ENCODE data around the gene B3GALT6. TPM values are rescaled to one million over a fixed set of nuclear protein-coding genes. Genes with fewer than 3 reads are reported as not detected.
"Not testable (repeated sequence)": the region's sequence is repeated elsewhere in the genome, so short reads cannot be mapped to it uniquely, and the experiment has no call there.

Gene B3GALT6
- total RNA-seq, 4 donors from 2014 or later = 1.8 to 23.5 (median 17.6) TPM

GRCh38 chr1:1246577-1247340 is 14.7 kb downstream of the B3GALT6 start, which contains the start of gene C1QTNF12:
Gene C1QTNF12, minus strand, starts transcription at chr1:1246722. Its CDS starts 32 bp downstream, at chr1:1246690.
- intact Hi-C loops (cut with DNase I; ENCODE audit: low total_unique reads) = no loop called here
- TF ChIP-seq POLR2A (IDR thresholded peaks at IDR 0.05) = no peak
- TF ChIP-seq, protein P1, sequence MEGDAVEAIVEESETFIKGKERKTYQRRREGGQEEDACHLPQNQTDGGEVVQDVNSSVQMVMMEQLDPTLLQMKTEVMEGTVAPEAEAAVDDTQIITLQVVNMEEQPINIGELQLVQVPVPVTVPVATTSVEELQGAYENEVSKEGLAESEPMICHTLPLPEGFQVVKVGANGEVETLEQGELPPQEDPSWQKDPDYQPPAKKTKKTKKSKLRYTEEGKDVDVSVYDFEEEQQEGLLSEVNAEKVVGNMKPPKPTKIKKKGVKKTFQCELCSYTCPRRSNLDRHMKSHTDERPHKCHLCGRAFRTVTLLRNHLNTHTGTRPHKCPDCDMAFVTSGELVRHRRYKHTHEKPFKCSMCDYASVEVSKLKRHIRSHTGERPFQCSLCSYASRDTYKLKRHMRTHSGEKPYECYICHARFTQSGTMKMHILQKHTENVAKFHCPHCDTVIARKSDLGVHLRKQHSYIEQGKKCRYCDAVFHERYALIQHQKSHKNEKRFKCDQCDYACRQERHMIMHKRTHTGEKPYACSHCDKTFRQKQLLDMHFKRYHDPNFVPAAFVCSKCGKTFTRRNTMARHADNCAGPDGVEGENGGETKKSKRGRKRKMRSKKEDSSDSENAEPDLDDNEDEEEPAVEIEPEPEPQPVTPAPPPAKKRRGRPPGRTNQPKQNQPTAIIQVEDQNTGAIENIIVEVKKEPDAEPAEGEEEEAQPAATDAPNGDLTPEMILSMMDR (IDR thresholded peaks at IDR 0.05) = no peak
- no peak within 1 kb of the TSS for H3K4me3 ChIP-seq
- no peaks in the 10 kb centered on the region for H3K9me3 ChIP-seq
- H3K4me1 ChIP-seq = peaks cover 0 to 9% of the 10 kb centered on the region in 2 donors
- no peaks in the 10 kb centered on the region for H3K36me3 ChIP-seq
- no peak within 1 kb of the TSS for H3K27ac ChIP-seq
- DNase-seq = no peak
- peaks cover 0 to 8% of the 10 kb centered on the region in 2 donors for H3K27me3 ChIP-seq

- Histone ChIP-seq H3K4me3 (no peak overlapping the region), H3K27ac (no peak overlapping the region), H3K9me3 (no peaks in the 10 kb centered on the region), H3K4me1 (peaks cover 0 to 9% of the 10 kb centered on the region in 2 donors), H3K36me3 (no peaks in the 10 kb centered on the region), H3K27me3 (peaks cover 0 to 8% of the 10 kb centered on the region in 2 donors)
- no peak for DNase-seq
- TF ChIP-seq, protein P1 (IDR thresholded peaks at IDR 0.05) = no peak
- TF ChIP-seq POLR2A (IDR thresholded peaks at IDR 0.05) = no peak
- intact Hi-C loops (cut with DNase I; ENCODE audit: low total_unique reads) = no loop called here
Observed at GRCh38 chr1:1247341-1247913, 15.4 kb downstream of the B3GALT6 start.

DNA sequence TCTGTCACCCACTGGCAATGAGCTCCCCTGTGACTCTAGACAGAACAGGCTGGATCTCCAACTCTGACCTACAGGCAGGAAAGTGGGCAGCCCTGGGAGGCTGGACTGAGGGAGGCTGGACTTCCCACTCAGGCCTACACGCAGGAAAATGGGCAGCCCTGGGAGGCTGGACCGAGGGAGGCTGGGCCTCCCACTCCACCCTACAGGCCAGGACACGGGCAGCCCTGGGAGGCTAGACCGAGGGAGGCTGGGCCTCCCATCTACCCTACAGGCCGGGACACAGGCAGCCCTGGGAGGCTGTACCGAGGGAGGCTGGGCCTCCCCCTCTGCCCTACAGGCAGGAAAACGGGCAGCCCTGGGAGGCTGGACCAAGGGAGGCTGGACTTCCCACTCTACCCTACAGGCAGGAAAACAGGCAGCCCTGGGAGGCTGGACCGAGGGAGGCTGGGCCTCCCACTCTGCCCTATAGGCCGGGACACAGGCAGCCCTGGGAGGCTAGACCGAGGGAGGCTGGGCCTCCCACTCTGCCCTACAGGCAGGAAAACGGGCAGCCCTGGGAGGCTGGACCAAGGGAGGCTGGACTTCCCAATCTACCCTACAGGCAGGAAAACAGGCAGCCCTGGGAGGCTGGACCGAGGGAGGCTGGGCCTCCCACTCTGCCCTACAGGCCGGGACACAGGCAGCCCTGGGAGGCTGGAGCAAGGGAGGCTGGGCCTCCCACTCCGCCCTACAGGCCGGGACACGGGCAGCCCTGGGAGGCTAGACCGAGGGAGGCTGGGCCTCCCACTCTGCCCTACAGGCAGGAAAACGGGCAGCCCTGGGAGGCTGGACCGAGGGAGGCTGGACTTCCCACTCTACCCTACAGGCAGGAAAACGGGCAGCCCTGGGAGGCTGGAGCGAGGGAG is 16.2 kb downstream of the B3GALT6 start:
- H3K4me3 ChIP-seq; DNase-seq; intact Hi-C loops (cut with DNase I; ENCODE audit: low total_unique reads); H3K9me3 ChIP-seq; H3K27ac ChIP-seq; H3K36me3 ChIP-seq; H3K4me1 ChIP-seq; H3K27me3 ChIP-seq: not testable (repeated sequence)

GRCh38 chr1:1250786-1251284 is 18.8 kb downstream of the B3GALT6 start:
- Histone ChIP-seq H3K4me3 (no peak overlapping the region), H3K27me3 (peaks cover 0 to 8% of the 10 kb centered on the region in 2 donors), H3K9me3 (no peaks in the 10 kb centered on the region), H3K27ac (no peak overlapping the region), H3K4me1 (peaks cover 0 to 9% of the 10 kb centered on the region in 2 donors), H3K36me3 (no peaks in the 10 kb centered on the region)
- intact Hi-C loops (cut with DNase I; ENCODE audit: low total_unique reads) = no loop called here
- no peak for DNase-seq
- TF ChIP-seq POLR2A (IDR thresholded peaks at IDR 0.05) = no peak
- TF ChIP-seq, protein P1 (IDR thresholded peaks at IDR 0.05) = no peak

- intact Hi-C loops (cut with DNase I; ENCODE audit: low total_unique reads) = no loop called here
Observed at GRCh38 chr1:1253314-1253713, 21.3 kb downstream of the B3GALT6 start.

More at GRCh38 chr1:1253314-1253713, 21.3 kb downstream of the B3GALT6 start:
- Histone ChIP-seq H3K36me3 (no peaks in the 10 kb centered on the region), H3K27me3 (no peaks in the 10 kb centered on the region), H3K4me3 (no peak overlapping the region), H3K9me3 (no peaks in the 10 kb centered on the region), H3K27ac (no peak overlapping the region), H3K4me1 (no peaks in the 10 kb centered on the region)
- no peak for DNase-seq
- no peak for TF ChIP-seq POLR2A (IDR thresholded peaks at IDR 0.05)
- TF ChIP-seq, protein P1 (IDR thresholded peaks at IDR 0.05) = no peak

All from uterus (tissue), 4 donors.